GM12864 (cell line): ENCODE results near the gene PTPN14.

ENCODE experiments used
- DNase-seq: peaks from one replicate; pipeline ENCODE4 v3.0.0-alpha.2; 2011; ENCODE audit warnings: low read depth
- H3K4me3 ChIP-seq: 2 replicates; pipeline ENCODE4 v1.5.1; 2011; ENCODE audit warnings: mild to moderate bottlenecking, low read depth, low read length, control low read depth
- TF ChIP-seq, protein P1 (sequence below): IDR thresholded peaks from 2 replicates; pipeline ENCODE4 v1.5.1; 2011; ENCODE audit warnings: low read depth, mild to moderate bottlenecking, moderate library complexity, low read length, control low read depth, inconsistent platforms; ENCODE audit errors: missing control alignments

Gene PTPN14

GRCh38 chr1:214454569-214455396, 96.6 kb downstream of the PTPN14 start:
- no peak overlapping the region for H3K4me3 ChIP-seq
- TF ChIP-seq, protein P1, sequence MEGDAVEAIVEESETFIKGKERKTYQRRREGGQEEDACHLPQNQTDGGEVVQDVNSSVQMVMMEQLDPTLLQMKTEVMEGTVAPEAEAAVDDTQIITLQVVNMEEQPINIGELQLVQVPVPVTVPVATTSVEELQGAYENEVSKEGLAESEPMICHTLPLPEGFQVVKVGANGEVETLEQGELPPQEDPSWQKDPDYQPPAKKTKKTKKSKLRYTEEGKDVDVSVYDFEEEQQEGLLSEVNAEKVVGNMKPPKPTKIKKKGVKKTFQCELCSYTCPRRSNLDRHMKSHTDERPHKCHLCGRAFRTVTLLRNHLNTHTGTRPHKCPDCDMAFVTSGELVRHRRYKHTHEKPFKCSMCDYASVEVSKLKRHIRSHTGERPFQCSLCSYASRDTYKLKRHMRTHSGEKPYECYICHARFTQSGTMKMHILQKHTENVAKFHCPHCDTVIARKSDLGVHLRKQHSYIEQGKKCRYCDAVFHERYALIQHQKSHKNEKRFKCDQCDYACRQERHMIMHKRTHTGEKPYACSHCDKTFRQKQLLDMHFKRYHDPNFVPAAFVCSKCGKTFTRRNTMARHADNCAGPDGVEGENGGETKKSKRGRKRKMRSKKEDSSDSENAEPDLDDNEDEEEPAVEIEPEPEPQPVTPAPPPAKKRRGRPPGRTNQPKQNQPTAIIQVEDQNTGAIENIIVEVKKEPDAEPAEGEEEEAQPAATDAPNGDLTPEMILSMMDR: no peak
- no peak for DNase-seq

- TF ChIP-seq, protein P1: no peak
- DNase-seq: no peak
- H3K4me3 ChIP-seq: no peak overlapping the region
Measured at GRCh38 chr1:214453109-214453722, 98.2 kb downstream of the PTPN14 start.

- DNase-seq: no peak
- TF ChIP-seq, protein P1: peak; percentile 21
- no peak overlapping the region for H3K4me3 ChIP-seq
Measured at GRCh38 chr1:214452152-214452784, 99.1 kb downstream of the PTPN14 start.

GRCh38 chr1:214451596-214451995, 99.8 kb downstream of the PTPN14 start:
- DNase-seq: no peak
- TF ChIP-seq, protein P1: no peak
- no peak overlapping the region for H3K4me3 ChIP-seq

GRCh38 chr1:214449371-214449770, 102.0 kb downstream of the PTPN14 start:
- TF ChIP-seq, protein P1: no peak
- H3K4me3 ChIP-seq: no peak overlapping the region
- no peak for DNase-seq

GRCh38 chr1:214448536-214448935, 102.9 kb downstream of the PTPN14 start:
- TF ChIP-seq, protein P1: no peak
- no peak for DNase-seq
- H3K4me3 ChIP-seq: no peak overlapping the region
